Endothelial cell of umbilical vein (primary cell): ENCODE measurements around the gene NSMCE1. TPM values are rescaled to one million over a fixed set of nuclear protein-coding genes. Genes with fewer than 3 reads are reported as not detected.

Source experiments
- BruUV-seq: library from RNA; stranded (reverse); fragments of 400-500 nt; replicated peaks from 2 replicates; lab custom pipeline; 2021; lab: Mats Ljungman, UMichigan
- CTCF ChIA-PET: fragments of 300-600, 350-600 bp; sonication (Branson Sonifier 250); formaldehyde crosslinking; loops from one replicate; lab custom pipeline; 2021; ENCODE audit warnings: antibody characterized with exemption, inconsistent platforms; lab: Charles Lee
- POLR2A ChIA-PET: fragments of 300-600, 350-600 bp; sonication (Branson Sonifier 250); formaldehyde crosslinking; loops from one replicate; lab custom pipeline; 2021; ENCODE audit warnings: antibody characterized with exemption, inconsistent platforms; lab: Charles Lee
- DNase-seq: peaks from one replicate; pipeline ENCODE4 v3.0.0-alpha.2; 2011; ENCODE audit warnings: low read depth, low spot score
- FAIRE-seq: peaks from 2 replicates; lab custom pipeline; 2011; peaks lifted over from hg19 to GRCh38; lab: Jason Lieb, UNC
- H2AFZ ChIP-seq: 2 replicates; pipeline ENCODE4 v1.6.0; 2012; ENCODE audit warnings: low read depth, low read length, control low read depth, inconsistent platforms
- H3K27ac ChIP-seq: 2 replicates; pipeline ENCODE4 v1.5.1; 2011; ENCODE audit warnings: low read depth, mild to moderate bottlenecking, control low read depth, low read length, moderate library complexity; ENCODE audit not compliant: insufficient read depth
- H3K27me3 ChIP-seq, 2 experiments: 2 replicates each; pipeline versions ENCODE4 v1.6.0 to v1.6.1; 2011; ENCODE audit warnings: low read length in 2 of 2, mixed read lengths in 1 of 2; ENCODE audit not compliant: control insufficient read depth in 2 of 2, insufficient read depth in 2 of 2
- H3K36me3 ChIP-seq, 2 experiments: 2 replicates in 1 of 2; 3 replicates in 1 of 2; pipeline ENCODE4 v1.5.1; 2011; ENCODE audit warnings: low read length in 2 of 2, mild to moderate bottlenecking in 1 of 2, moderate library complexity in 1 of 2; ENCODE audit not compliant: control insufficient read depth in 2 of 2, insufficient read depth in 2 of 2; ENCODE audit errors: extremely low read depth in 1 of 2
- H3K4me1 ChIP-seq: 3 replicates; pipeline ENCODE4 v1.5.1; 2011; ENCODE audit warnings: mild to moderate bottlenecking, low read length; ENCODE audit not compliant: control insufficient read depth, insufficient read depth; ENCODE audit errors: extremely low read depth
- H3K4me2 ChIP-seq: 2 replicates; pipeline ENCODE4 v1.6.1; 2011; ENCODE audit warnings: low read length, control low read depth, mixed read lengths; ENCODE audit not compliant: insufficient read depth
- H3K4me3 ChIP-seq, 3 experiments: fragments of 200-600 bp in 1 of 3; sonication (generic), shearing (Covaris generic) in 1 of 3; replicated peaks in 1 of 3; 2 replicates each; pipeline ENCODE4 v1.5.1; 2011 to 2016; ENCODE audit warnings: control low read depth in 3 of 3, low read length in 3 of 3, mild to moderate bottlenecking in 2 of 3, inconsistent platforms in 1 of 3, low read depth in 1 of 3, moderate library complexity in 1 of 3; ENCODE audit not compliant: insufficient read depth in 1 of 3
- H3K79me2 ChIP-seq: 2 replicates; pipeline ENCODE4 v1.6.0; 2012; ENCODE audit warnings: low read length, inconsistent platforms; ENCODE audit not compliant: control insufficient read depth, insufficient read depth
- H3K9ac ChIP-seq: replicated peaks from 2 replicates; pipeline ENCODE3; 2011; ENCODE audit warnings: low read length, control low read depth; ENCODE audit not compliant: insufficient read depth; ENCODE audit errors: extremely low read depth
- H3K9me1 ChIP-seq: replicated peaks from 3 replicates; pipeline ENCODE4 v1.6.0; 2011; ENCODE audit warnings: mild to moderate bottlenecking, low read length; ENCODE audit not compliant: control insufficient read depth, insufficient read depth; ENCODE audit errors: extremely low read depth
- H3K9me3 ChIP-seq: replicated peaks from 2 replicates; pipeline ENCODE4 v1.5.1; 2012; ENCODE audit warnings: low read length, inconsistent platforms; ENCODE audit not compliant: control insufficient read depth, insufficient read depth
- H4K20me1 ChIP-seq: replicated peaks from 2 replicates; pipeline ENCODE3; 2011; ENCODE audit warnings: mild to moderate bottlenecking, low read length; ENCODE audit not compliant: control insufficient read depth, insufficient read depth; ENCODE audit errors: extremely low read depth
- EZH2 ChIP-seq: IDR thresholded peaks from 2 replicates; pipeline ENCODE4 v1.6.1; 2012; ENCODE audit warnings: borderline replicate concordance, low read depth, mild to moderate bottlenecking, moderate library complexity, low read length, inconsistent platforms; ENCODE audit not compliant: severe bottlenecking
- FOS ChIP-seq: IDR thresholded peaks from 2 replicates; pipeline ENCODE4 v1.6.1; 2011; ENCODE audit warnings: mild to moderate bottlenecking, low read length, moderate library complexity, borderline replicate concordance; ENCODE audit not compliant: insufficient read depth
- GATA2 ChIP-seq: IDR thresholded peaks from 2 replicates; pipeline ENCODE4 v1.7.0; 2011; ENCODE audit warnings: low read depth, mild to moderate bottlenecking, moderate library complexity, mixed read lengths, low read length; ENCODE audit not compliant: insufficient read length, insufficient read depth
- JUN ChIP-seq: IDR thresholded peaks from 2 replicates; pipeline ENCODE4 v1.6.1; 2011; ENCODE audit warnings: borderline replicate concordance, low read depth; ENCODE audit not compliant: insufficient read length, insufficient read depth
- MYC ChIP-seq: IDR thresholded peaks from one replicate; pipeline ENCODE4 v1.6.1; 2011; ENCODE audit warnings: mild to moderate bottlenecking, low read depth, low read length
- POLR2A ChIP-seq: IDR thresholded peaks from 2 replicates; pipeline ENCODE4 v1.6.1; 2012; ENCODE audit warnings: low read depth, mild to moderate bottlenecking, control low read depth, low read length
- POLR2AphosphoS5 ChIP-seq: IDR thresholded peaks from 2 replicates; pipeline ENCODE4 v1.6.1; 2012; ENCODE audit warnings: low read depth, mild to moderate bottlenecking, control low read depth, low read length, moderate library complexity; ENCODE audit not compliant: insufficient read depth
- dilution Hi-C: fragments of 300-500 bp; cut with MboI; formaldehyde crosslinking; loops from one replicate; pipeline ENCODE4 v1.15.0; 2019; ENCODE audit warnings: low sequenced_read_pairs; ENCODE audit not compliant: extremely low pct_ligation_motif_present
- intact Hi-C: fragments of 100-400 bp; cut with micrococcal nuclease; formaldehyde crosslinking; loops from one replicate; pipeline ENCODE4 v1.10.0; 2022
- polyA plus RNA-seq, 4 experiments: library from polyadenylated mRNA; depleted of rRNA in 3 of 4; stranded (reverse) in 3 of 4; unstranded in 1 of 4; fragments of >200 nt; gene quantifications; 2 replicates each; pipeline versions ENCODE4 v1.2.1 to v1.2.3, GENCODE V29; 2011 to 2012; ENCODE audit warnings: missing spikeins in 1 of 4
- total RNA-seq: library from RNA; stranded (reverse); gene quantifications from 2 replicates; pipeline ENCODE4 v1.2.3, GENCODE V29; 2021
- TF ChIP-seq, protein P1 (sequence below): IDR thresholded peaks from 2 replicates; pipeline ENCODE4 v1.6.1; 2011; ENCODE audit not compliant: insufficient read depth, insufficient read length
- TF ChIP-seq, protein P2 (sequence below), 2 donors: IDR thresholded peaks; 1 replicate in 1 of 2; 2 replicates in 1 of 2; pipeline ENCODE4 v1.5.1; 2011; ENCODE audit warnings: low read length in 2 of 2, mild to moderate bottlenecking in 2 of 2, moderate library complexity in 2 of 2, control low read depth in 1 of 2, inconsistent platforms in 1 of 2, low read depth in 1 of 2; ENCODE audit not compliant: insufficient read depth in 1 of 2; ENCODE audit errors: extremely low read depth in 1 of 2

NSMCE1 gene
- total and polyA plus RNA-seq, 2 donors (not counting 3 experiments of a cell fraction or from before 2014, with no cell fraction given) = 23.8 to 42.0 TPM

DNA sequence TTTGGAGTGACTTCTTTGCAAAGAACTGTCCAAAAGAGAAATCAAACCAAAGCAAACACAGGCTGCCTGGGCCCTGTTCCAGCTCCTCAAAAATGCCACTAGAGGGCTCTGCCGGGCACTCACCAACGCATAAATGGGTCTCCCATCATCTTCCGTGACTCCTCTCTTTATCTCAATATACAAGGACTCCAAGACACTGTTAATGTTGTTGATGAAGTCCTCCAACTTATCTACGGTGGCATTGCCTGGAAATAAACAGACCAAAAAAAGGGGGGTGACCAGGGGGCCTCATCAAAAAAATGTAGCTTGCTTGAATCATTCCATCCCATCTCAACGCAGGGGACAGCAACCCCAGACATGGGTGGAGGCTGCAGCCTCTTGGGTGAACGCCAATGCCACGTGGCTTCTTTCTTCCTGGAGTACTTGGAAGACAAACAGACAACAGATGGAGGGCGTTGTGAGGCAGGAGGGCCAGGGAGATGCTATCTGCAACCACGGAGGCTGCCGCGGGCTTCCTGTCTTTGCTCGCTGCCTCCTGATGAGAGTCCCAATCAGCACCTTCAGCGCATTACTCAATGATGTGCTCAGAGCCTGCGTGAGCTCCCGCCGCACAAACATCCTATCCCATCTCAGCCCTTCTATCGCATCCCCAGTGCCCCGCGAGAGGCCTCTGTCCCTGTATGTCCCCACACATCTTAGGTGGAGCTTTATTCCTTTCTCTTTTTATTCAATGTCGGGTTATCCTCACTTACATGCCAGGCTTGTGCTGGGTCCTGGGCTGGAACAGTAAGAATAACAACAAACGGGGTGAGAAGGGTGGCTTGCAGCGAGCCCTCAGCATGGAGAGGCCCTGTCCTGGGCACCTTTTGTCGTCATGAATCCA, 33.3 kb downstream of the NSMCE1 start:
- H3K4me2 ChIP-seq = peak overlapping the region; percentile 6
- TSS peak; percentile 93 for BruUV-seq
- H3K4me3 ChIP-seq = no peak overlapping the region
- H3K27me3 ChIP-seq = no peaks in the 10 kb centered on the region
- peak overlapping the region; percentile 85 for H3K9ac ChIP-seq
- intact Hi-C loops = loop anchor here (1.0 kb wide), 12 partner anchors 8 to 222 kb away; partner anchors contain the start of genes KDM8 and NSMCE1
- POLR2A ChIA-PET = interaction anchor here (0.5 to 1.8 kb wide), 5 partner anchors 13 to 132 kb away, joined by 3 to 6 read pairs (median 4); partner anchors contain the start of gene KDM8
- CTCF ChIA-PET = interaction anchor here (0.6 to 15.6 kb wide), 44 partner anchors 9 to 240 kb away, joined by 3 to 299 read pairs (median 8); partner anchors contain the start of gene KDM8
- H3K79me2 ChIP-seq = no peaks in the 10 kb centered on the region
- peaks cover 0 to 12% of the 10 kb centered on the region in 2 experiments for H3K36me3 ChIP-seq
- H3K9me3 ChIP-seq = no peaks in the 10 kb centered on the region
- FAIRE-seq = peak; percentile 93
- H2AFZ ChIP-seq = no peak overlapping the region
- H3K9me1 ChIP-seq = no peaks in the 10 kb centered on the region
- H3K4me1 ChIP-seq = peaks cover 56% of the 10 kb centered on the region
- H3K27ac ChIP-seq = peak overlapping the region; percentile 99
- H4K20me1 ChIP-seq = no peaks in the 10 kb centered on the region
- peak; percentile 96 for DNase-seq
- TF ChIP-seq POLR2A (no peak), JUN (no peak), POLR2AphosphoS5 (peak; percentile 93), FOS (peak; percentile 37), GATA2 (peak; percentile 100), MYC (peak; percentile 72), EZH2 (no peak)
- TF ChIP-seq, protein P1, sequence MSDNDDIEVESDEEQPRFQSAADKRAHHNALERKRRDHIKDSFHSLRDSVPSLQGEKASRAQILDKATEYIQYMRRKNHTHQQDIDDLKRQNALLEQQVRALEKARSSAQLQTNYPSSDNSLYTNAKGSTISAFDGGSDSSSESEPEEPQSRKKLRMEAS = peak; percentile 95
- TF ChIP-seq, protein P2, sequence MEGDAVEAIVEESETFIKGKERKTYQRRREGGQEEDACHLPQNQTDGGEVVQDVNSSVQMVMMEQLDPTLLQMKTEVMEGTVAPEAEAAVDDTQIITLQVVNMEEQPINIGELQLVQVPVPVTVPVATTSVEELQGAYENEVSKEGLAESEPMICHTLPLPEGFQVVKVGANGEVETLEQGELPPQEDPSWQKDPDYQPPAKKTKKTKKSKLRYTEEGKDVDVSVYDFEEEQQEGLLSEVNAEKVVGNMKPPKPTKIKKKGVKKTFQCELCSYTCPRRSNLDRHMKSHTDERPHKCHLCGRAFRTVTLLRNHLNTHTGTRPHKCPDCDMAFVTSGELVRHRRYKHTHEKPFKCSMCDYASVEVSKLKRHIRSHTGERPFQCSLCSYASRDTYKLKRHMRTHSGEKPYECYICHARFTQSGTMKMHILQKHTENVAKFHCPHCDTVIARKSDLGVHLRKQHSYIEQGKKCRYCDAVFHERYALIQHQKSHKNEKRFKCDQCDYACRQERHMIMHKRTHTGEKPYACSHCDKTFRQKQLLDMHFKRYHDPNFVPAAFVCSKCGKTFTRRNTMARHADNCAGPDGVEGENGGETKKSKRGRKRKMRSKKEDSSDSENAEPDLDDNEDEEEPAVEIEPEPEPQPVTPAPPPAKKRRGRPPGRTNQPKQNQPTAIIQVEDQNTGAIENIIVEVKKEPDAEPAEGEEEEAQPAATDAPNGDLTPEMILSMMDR (IDR thresholded peaks at IDR 0.05; ENCODE audit: extremely low read depth in 1 of 2, insufficient read depth in 1 of 2, low read depth in 1 of 2, low read length in 2 of 2) = peak; percentile 86 to 94
- dilution Hi-C loops = no loop called here
